Stimulated activated CD4-positive, alpha-beta T cell treated with anti-CD3 and anti-CD28 coated beads, TNF-alpha, amount 100 ng/mL, for 1 hour (primary cell): ENCODE measurements around the gene NARF.
A peak's percentile ranks its signal among the peaks of the same experiment; 100 is the strongest.
"Not testable (repeated sequence)": the region's sequence is repeated elsewhere in the genome, so short reads cannot be mapped to it uniquely, and the experiment has no call there.

Experiments used
- DNase-seq, 3 donors: peaks; one replicate each; pipeline ENCODE4 v3.0.0-alpha.2; 2020; ENCODE audit warnings: low read depth in 3 of 3, low spot score in 1 of 3

Gene NARF

GRCh38 chr17:82496529-82497434, 38.2 kb downstream of the NARF start:
- peak; percentile 73 to 81 (median 75) for DNase-seq

DNA sequence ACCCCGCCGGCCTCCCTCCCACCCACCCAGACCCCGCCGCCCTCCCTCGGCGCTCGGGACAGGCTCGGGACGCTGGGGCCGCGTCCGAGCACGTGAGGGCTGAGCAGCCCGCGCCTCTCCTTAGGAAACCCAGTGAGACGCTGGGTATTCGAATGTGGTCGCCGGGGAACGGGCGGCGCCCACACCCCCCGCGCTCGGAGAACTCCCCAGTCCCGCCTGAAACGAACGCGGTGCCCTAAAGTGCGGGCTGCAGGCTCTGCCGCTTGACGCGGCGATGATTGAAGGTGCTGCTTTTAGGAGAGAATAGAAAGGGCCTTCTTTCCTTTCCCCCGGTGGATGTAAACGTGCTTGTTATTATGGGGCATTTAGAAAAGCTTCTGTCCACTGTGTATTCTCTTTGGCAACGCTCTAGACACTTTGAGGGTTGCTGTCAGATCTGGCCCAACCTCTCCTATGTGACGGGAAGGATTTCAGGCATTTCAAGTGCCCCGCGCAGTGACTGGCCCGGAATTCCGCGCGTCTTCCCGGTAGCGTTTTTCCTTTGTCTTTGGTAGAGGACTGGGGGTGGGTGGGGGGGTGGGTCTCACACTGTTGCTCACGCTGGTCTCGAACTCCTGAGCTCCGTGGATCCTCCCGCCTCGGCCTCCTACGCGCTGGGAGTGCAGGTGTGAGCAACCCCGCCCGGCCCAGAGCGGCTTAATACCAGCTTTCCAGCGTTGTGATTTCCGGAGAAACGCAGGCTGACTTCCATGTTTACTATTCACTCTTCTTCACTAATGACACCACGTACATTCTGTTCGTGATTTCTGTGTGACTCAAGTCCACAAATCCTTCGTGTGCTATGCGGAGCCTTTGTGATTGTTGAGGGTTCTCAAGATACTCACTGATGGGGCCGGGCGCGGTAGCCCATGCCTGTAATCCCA, 39.2 kb downstream of the NARF start:
- peak in 1 of 3 donors; percentile 27 for DNase-seq

GRCh38 chr17:82502207-82502606, 43.7 kb downstream of the NARF start:
- DNase-seq, result no peak

DNA sequence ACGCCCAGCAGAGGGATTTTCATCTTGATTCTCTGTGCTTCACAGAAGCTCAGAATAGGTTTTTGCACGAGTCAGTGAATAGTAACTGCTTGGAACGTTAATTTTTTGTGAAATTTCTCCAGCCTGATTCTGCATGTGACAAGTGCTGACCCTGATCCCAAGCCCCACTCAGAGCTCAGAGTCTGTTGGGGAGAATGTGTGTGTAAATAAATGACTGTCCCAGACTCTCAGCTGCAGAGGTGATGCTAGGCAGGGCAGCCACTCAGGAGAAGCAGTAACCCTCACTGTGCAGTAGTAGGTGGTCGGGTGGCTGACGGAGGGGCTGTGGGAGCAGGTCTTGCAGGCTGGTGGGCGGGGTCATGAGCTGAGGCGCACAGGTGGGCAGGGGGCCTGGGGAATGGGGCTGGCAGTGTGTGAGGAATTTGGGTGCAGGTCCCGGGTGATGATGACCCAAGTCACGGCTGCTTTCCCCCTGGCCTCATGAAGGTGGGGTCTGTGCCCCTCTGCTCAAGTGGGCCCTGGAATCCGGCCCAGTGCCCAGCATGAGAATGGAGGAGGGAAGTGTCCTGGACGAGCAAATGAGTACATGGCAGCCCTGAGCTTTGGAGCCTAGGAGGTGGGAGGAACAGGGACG, 44.7 kb downstream of the NARF start:
- no peak for DNase-seq

- no peak for DNase-seq
These were observed 45.3 kb downstream of the NARF start for GRCh38 chr17:82503728-82504308.

GRCh38 chr17:82505296-82505695, 46.8 kb downstream of the NARF start:
- no peak for DNase-seq

- DNase-seq, result not testable (repeated sequence)
These were observed 47.9 kb downstream of the NARF start for GRCh38 chr17:82506402-82506801.

DNA sequence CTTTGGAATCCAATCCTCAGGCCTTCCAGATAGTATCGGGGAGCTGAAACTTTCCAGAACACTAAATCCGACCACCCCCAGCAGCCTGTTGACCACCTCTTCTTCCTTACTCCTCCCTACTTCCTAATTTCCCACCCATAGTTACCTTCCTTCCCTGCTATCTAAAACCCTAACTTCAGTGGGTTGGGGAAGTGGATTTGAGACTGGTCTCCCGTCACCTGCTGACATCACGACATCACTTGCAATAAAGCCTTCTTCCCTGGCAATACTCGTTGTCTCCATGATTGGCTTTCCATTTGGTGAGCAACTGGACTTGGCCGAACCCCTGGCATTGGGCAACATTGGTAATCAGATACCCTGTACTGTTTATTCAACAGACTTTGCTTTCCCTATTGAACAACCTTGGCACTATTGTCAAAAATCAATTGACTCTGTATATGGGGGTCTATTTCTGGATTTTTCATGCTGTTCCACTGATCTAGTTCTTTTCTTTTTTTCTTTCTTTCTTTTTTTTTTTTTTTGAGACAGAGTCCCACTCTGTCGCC, 49.2 kb downstream of the NARF start:
- no peak for DNase-seq

DNA sequence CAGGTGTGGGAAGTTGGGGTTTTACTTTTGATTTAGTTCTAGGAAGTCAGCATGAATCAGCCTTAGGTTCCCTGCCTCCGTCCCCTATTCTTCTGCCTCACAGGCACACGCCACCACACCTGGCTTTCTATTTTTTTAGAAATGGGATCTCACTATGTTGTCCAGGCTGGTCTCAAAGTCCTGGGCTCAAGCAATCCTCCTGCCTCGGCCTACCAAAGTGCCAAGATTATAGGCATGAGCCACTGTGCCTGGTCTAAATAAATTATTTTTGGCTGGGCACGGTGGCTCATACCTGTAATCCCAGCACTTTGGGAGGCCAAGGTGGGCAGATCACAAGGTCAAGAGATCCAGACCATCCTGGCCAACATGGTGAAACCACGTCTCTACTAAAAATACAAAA, 53.1 kb downstream of the NARF start:
- DNase-seq, result not testable (repeated sequence)

DNA sequence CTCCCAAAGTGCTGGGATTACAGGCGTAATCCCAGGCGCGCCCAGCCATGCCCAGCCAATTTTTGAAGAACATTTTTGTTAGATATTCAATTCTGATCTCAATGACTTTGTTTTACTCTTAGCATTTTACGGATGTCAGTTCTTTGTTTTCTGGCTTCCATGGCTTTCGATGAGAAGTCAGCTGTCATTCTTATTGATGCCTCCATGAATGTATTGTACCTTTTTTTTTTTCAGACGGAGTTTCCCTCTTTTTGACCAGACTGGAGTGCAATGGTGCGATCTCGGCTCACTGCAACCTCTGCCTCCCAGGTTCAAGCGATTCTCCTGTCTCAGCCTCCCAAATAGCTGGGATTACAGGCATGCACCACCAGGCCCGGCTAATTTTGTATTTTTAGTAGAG, 55.3 kb downstream of the NARF start:
- not testable (repeated sequence) for DNase-seq

GRCh38 chr17:82517230-82517865, 58.8 kb downstream of the NARF start:
- no peak for DNase-seq

GRCh38 chr17:82518826-82519810, 60.6 kb downstream of the NARF start, which contains the start of gene FOXK2:
FOXK2 (plus strand) TSS chr17:82519732; CDS start chr17:82519889, 157 bp downstream.
- peak; percentile 82 to 95 (median 90) for DNase-seq

- DNase-seq, result no peak
These were observed 61.7 kb downstream of the NARF start for GRCh38 chr17:82519971-82520903.

GRCh38 chr17:82524540-82524939, 66.0 kb downstream of the NARF start:
- DNase-seq, result no peak

- DNase-seq, result no peak
These were observed 67.2 kb downstream of the NARF start for GRCh38 chr17:82525712-82526111.

- DNase-seq, result no peak
These were observed 69.4 kb downstream of the NARF start for GRCh38 chr17:82527898-82528297.

- no peak for DNase-seq
These were observed 70.1 kb downstream of the NARF start for GRCh38 chr17:82528484-82529265.
